ENCODE measurements around the gene TM2D3. TPM values are rescaled to one million over a fixed set of nuclear protein-coding genes. Genes with fewer than 3 reads are reported as not detected.

TM2D3 gene
- total and polyA plus RNA-seq, 2 of the 8 experiments (the other 6 are each of a cell fraction or from before 2014, with no cell fraction given), result 26.4 to 28.0 TPM

DNA sequence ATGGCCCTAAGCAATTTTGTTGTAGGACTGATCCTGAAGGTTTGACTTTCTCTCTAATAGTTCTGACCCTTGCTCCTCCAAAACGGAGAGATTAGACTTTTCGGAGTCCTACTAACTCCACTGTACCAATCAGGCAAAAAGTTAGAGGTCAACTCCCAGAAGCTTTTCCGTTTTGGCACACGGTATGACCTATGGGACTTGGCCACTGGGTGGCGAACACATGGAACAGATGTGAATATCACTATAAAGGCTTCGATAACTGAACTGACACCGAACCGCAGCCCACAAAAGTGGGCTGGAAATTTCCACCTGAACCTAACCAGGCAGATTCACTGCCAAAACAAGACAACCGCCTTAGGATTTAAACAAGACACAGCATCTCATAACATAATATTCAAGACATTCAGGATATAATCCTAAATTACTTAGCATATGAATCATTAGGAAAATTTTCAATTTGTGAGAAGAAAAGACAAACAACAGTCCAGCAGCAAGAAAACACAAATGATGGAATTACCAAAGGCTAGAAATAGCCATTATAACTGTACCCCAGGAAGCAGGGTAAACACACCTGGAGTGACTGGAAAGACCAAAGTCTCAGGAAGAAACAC is 12.2 kb upstream of the TM2D3 start (continued):
- TF ChIP-seq CHD2 (IDR thresholded peaks at IDR 0.05; ENCODE audit: low read length) (no peak), RAD21 (IDR thresholded peaks at IDR 0.05 in 1 of 2, conservative IDR thresholded peaks at IDR 0.05 in 1 of 2; ENCODE audit: low read depth in 2 of 2, low read length in 2 of 2) (peak in 1 of 2 experiments; percentile 39; a peak in 2 of 4 replicates), POLR2AphosphoS5 (IDR thresholded peaks at IDR 0.05; ENCODE audit: low read depth, low read length) (no peak)
